Chondrocyte (in vitro differentiated cells): ENCODE results near the gene CAPN5. TPM values are rescaled to one million over a fixed set of nuclear protein-coding genes. Genes with fewer than 3 reads are reported as not detected.

Experiments
- DNase-seq: peaks from one replicate; pipeline ENCODE4 v3.0.0; 2021; ENCODE audit warnings: mixed read lengths, low spot score
- H3K27ac Mint-ChIP-seq: one replicate; pipeline ENCODE4 v1.8.0; 2021; ENCODE audit warnings: mild to moderate bottlenecking, moderate library complexity, mixed read lengths; ENCODE audit not compliant: unreplicated experiment
- H3K27me3 Mint-ChIP-seq: 2 replicates; pipeline ENCODE4 v1.8.0; 2021; ENCODE audit warnings: low read depth, mixed read lengths
- H3K36me3 Mint-ChIP-seq: 2 replicates; pipeline ENCODE4 v1.8.0; 2021; ENCODE audit warnings: low read depth, mixed read lengths
- H3K4me1 Mint-ChIP-seq: 2 replicates; pipeline ENCODE4 v1.8.0; 2021; ENCODE audit warnings: low read depth, mild to moderate bottlenecking, mixed read lengths
- H3K4me3 Mint-ChIP-seq: one replicate; pipeline ENCODE4 v1.8.0; 2021; ENCODE audit warnings: mild to moderate bottlenecking, moderate library complexity, mixed read lengths; ENCODE audit not compliant: unreplicated experiment
- H3K9me3 Mint-ChIP-seq: 2 replicates; pipeline ENCODE4 v1.8.0; 2021; ENCODE audit warnings: low read depth, mixed read lengths
- CTCF ChIP-seq: fragments of 200-600 bp; sonication (generic); IDR thresholded peaks from 2 replicates; pipeline ENCODE4 v1.5.0; 2021; ENCODE audit warnings: antibody characterized with exemption, mild to moderate bottlenecking, moderate library complexity
- total RNA-seq: library from RNA; stranded (reverse); gene quantifications from 3 replicates; pipeline ENCODE4 v1.2.1, GENCODE V29; 2021

The CAPN5 gene
- total RNA-seq, 1 donor from 2014 or later = 11.9 TPM

- Mint-ChIP-seq H3K4me1 (no peaks in the 10 kb centered on the region), H3K27me3 (no peaks in the 10 kb centered on the region), H3K36me3 (peaks cover 2% of the 10 kb centered on the region), H3K27ac (no peak overlapping the region), H3K4me3 (no peak overlapping the region), H3K9me3 (peaks cover 5% of the 10 kb centered on the region)
- no peak for TF ChIP-seq CTCF
- DNase-seq = no peak
Measured at GRCh38 chr11:77053217-77054015, 13.4 kb upstream of the CAPN5 start.

- Mint-ChIP-seq H3K27ac (no peak overlapping the region), H3K9me3 (peaks cover 5% of the 10 kb centered on the region), H3K36me3 (peaks cover 2% of the 10 kb centered on the region), H3K4me3 (no peak overlapping the region), H3K4me1 (no peaks in the 10 kb centered on the region), H3K27me3 (no peaks in the 10 kb centered on the region)
- DNase-seq = no peak
- no peak for TF ChIP-seq CTCF
Measured at GRCh38 chr11:77054084-77054483, 12.7 kb upstream of the CAPN5 start.

GRCh38 chr11:77055101-77055561 is 11.6 kb upstream of the CAPN5 start:
- no peak for TF ChIP-seq CTCF
- Mint-ChIP-seq H3K4me3 (no peak overlapping the region), H3K4me1 (no peaks in the 10 kb centered on the region), H3K27ac (no peak overlapping the region), H3K27me3 (no peaks in the 10 kb centered on the region), H3K9me3 (peaks cover 5% of the 10 kb centered on the region), H3K36me3 (peaks cover 2% of the 10 kb centered on the region)
- DNase-seq = no peak

GRCh38 chr11:77055913-77056312 is 10.9 kb upstream of the CAPN5 start:
- DNase-seq = no peak
- Mint-ChIP-seq H3K27ac (no peak overlapping the region), H3K4me3 (no peak overlapping the region), H3K27me3 (peaks cover 2% of the 10 kb centered on the region), H3K9me3 (peaks cover 5% of the 10 kb centered on the region), H3K36me3 (peaks cover 2% of the 10 kb centered on the region), H3K4me1 (no peaks in the 10 kb centered on the region)
- no peak for TF ChIP-seq CTCF

- H3K36me3 Mint-ChIP-seq = peaks cover 2% of the 10 kb centered on the region
- peaks cover 2% of the 10 kb centered on the region for H3K27me3 Mint-ChIP-seq
- H3K4me3 Mint-ChIP-seq = no peak overlapping the region
- no peaks in the 10 kb centered on the region for H3K4me1 Mint-ChIP-seq
- no peak overlapping the region for H3K27ac Mint-ChIP-seq
- no peak for TF ChIP-seq CTCF
- DNase-seq = no peak
- H3K9me3 Mint-ChIP-seq = peaks cover 5% of the 10 kb centered on the region
Measured at GRCh38 chr11:77056814-77057402, 9.9 kb upstream of the CAPN5 start.
